ENCODE results near the gene BHMT.

- TF ChIP-seq, protein P1, sequence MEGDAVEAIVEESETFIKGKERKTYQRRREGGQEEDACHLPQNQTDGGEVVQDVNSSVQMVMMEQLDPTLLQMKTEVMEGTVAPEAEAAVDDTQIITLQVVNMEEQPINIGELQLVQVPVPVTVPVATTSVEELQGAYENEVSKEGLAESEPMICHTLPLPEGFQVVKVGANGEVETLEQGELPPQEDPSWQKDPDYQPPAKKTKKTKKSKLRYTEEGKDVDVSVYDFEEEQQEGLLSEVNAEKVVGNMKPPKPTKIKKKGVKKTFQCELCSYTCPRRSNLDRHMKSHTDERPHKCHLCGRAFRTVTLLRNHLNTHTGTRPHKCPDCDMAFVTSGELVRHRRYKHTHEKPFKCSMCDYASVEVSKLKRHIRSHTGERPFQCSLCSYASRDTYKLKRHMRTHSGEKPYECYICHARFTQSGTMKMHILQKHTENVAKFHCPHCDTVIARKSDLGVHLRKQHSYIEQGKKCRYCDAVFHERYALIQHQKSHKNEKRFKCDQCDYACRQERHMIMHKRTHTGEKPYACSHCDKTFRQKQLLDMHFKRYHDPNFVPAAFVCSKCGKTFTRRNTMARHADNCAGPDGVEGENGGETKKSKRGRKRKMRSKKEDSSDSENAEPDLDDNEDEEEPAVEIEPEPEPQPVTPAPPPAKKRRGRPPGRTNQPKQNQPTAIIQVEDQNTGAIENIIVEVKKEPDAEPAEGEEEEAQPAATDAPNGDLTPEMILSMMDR (IDR thresholded peaks at IDR 0.05; ENCODE audit: insufficient read depth, low read depth, low read length), result no peak
- TF ChIP-seq EZH2 (IDR thresholded peaks at IDR 0.05; ENCODE audit: insufficient read depth, low read length), result no peak
These were observed 45.7 kb downstream of the BHMT start for GRCh38 chr5:79157305-79157704.

Data from astrocyte (in vitro differentiated cells and primary cell).